Bronchial epithelial cell (primary cell): ENCODE measurements around the gene UNKL. TPM values are rescaled to one million over a fixed set of nuclear protein-coding genes. Genes with fewer than 3 reads are reported as not detected.

Experiments used
- DNase-seq: peaks from one replicate; pipeline ENCODE4 v3.0.0-alpha.2; 2010; ENCODE audit warnings: low read depth
- FAIRE-seq: peaks from 2 replicates; lab custom pipeline; 2011; peaks lifted over from hg19 to GRCh38; lab: Jason Lieb, UNC
- H3K27me3 ChIP-seq: 2 replicates; pipeline ENCODE4 v1.5.1; 2011; ENCODE audit warnings: low read length; ENCODE audit not compliant: control insufficient read depth, insufficient read depth
- H3K36me3 ChIP-seq: 2 replicates; pipeline ENCODE4 v1.5.1; 2011; ENCODE audit warnings: low read length; ENCODE audit not compliant: control insufficient read depth, insufficient read depth
- H3K4me3 ChIP-seq: 2 replicates; pipeline ENCODE4 v1.5.1; 2011; ENCODE audit warnings: mild to moderate bottlenecking, low read depth, low read length, control low read depth
- total RNA-seq: library from RNA; depleted of rRNA; stranded (reverse); fragments of >200 nt; gene quantifications from 2 replicates; pipeline ENCODE4 v1.2.1, GENCODE V29; 2014
- TF ChIP-seq, protein P1 (sequence below): IDR thresholded peaks from 2 replicates; pipeline ENCODE4 v1.5.1; 2011; ENCODE audit warnings: mild to moderate bottlenecking, moderate library complexity, low read length, control low read depth, inconsistent platforms; ENCODE audit not compliant: insufficient read depth, severe bottlenecking

The UNKL gene
- total RNA-seq, 1 donor from 2014 or later, result 2.4 TPM

DNA sequence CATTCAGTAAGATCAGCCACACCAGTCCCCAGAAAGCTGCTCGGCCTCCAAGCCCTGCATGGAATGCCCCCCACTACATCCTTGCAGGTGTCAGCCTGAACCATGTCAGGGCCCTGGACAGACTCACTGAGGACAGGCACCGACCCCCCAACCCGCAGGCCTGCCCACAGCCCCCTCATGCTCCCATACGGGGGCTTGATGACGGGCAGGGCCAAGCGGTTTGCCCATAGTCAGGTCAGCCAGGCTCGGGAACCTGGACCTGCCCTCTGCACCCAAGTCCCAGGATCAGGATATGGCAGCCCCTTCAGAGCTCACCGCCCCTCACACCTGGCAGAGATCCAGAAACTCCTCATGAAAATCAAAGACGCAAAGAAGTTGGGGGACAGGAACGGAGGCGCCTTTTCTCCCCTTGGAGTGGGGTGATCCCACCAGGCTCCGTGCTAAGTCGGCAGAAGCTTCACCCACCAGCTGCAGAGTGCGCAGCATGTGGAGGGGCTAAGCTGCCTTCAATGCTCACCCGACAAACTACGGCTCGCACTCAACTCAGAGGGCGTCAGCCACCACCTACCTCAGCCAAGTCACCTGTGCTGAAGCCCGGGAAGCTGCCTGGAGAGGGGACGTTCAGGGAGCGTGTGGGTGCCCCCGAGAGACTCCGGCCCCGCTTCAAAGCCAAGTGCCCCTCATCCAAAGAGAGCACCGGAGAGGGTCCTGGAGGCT is 36.3 kb downstream of the UNKL start:
- DNase-seq (no peak), FAIRE-seq (no peak)
- Histone ChIP-seq H3K27me3 (no peaks in the 10 kb centered on the region), H3K36me3 (peaks cover 1% of the 10 kb centered on the region), H3K4me3 (no peak overlapping the region)
- TF ChIP-seq, protein P1, sequence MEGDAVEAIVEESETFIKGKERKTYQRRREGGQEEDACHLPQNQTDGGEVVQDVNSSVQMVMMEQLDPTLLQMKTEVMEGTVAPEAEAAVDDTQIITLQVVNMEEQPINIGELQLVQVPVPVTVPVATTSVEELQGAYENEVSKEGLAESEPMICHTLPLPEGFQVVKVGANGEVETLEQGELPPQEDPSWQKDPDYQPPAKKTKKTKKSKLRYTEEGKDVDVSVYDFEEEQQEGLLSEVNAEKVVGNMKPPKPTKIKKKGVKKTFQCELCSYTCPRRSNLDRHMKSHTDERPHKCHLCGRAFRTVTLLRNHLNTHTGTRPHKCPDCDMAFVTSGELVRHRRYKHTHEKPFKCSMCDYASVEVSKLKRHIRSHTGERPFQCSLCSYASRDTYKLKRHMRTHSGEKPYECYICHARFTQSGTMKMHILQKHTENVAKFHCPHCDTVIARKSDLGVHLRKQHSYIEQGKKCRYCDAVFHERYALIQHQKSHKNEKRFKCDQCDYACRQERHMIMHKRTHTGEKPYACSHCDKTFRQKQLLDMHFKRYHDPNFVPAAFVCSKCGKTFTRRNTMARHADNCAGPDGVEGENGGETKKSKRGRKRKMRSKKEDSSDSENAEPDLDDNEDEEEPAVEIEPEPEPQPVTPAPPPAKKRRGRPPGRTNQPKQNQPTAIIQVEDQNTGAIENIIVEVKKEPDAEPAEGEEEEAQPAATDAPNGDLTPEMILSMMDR, result no peak

DNA sequence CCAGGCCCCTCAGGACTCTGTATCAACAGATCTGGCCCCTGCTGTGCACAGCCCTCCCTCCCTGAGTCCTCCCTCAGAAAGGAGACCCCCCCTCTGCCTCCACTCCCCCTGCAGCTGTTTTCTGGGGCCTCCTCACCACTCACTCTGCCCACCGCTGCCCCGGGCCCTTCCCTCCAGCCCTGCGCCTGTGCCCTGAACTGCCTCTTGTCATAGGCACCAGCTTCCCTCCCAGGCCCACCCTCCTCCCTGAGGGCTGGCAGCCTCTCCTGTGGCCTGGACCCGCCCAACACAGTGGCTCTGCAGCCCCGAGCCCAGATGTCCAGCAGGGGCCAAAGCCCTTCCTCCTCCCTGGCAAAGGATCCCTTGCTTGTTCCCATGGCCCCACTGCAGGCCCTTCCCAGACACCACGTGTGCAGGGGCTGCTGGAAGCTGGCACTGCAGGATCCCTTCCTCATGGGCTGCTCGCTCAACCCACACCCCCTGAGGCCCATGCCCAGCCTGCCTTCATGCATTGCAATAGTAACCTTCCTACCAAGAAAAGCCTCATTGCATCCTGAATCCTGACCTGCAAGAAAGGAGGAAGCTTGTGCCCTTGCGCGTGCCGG is 37.0 kb downstream of the UNKL start:
- FAIRE-seq (no peak), DNase-seq (no peak)
- Histone ChIP-seq H3K4me3 (no peak overlapping the region), H3K27me3 (no peaks in the 10 kb centered on the region), H3K36me3 (peaks cover 1% of the 10 kb centered on the region)
- TF ChIP-seq, protein P1, result no peak

DNA sequence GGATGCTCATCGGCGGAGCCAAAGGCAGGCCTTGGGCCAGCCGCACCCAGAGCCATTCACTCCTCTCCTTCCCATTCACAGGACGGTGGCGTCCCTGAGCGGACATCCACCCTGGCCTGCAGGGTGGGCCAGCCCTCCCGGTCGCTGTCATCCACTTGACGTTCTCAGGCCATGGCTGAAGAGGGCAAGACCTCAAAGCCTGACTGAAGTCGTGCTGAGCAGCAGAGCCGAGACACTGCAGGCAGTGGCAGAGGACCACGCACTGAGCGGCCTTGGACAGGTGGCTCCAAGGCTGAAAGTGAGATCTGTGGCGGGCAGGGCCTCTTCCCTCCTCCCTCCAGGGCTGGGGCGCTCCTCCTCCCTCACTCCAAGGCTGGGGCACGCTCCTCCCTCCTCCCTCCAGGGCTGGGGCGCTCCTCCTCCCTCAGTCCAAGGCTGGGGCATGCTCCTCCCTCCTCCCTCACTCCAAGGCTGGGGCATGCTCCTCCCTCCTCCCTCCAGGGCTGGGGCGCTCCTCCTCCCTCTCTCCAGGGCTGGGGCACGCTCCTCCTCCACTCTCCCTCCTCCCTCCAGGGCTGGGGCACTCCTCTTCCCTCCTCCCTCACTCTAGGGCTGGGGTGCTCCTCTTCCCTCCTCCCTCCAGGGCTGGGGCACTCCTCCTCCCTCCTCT is 38.6 kb downstream of the UNKL start:
- H3K4me3 ChIP-seq, result no peak overlapping the region
- H3K27me3 ChIP-seq, result no peaks in the 10 kb centered on the region
- TF ChIP-seq, protein P1, result no peak
- FAIRE-seq, result no peak
- peaks cover 2% of the 10 kb centered on the region for H3K36me3 ChIP-seq
- no peak for DNase-seq

DNA sequence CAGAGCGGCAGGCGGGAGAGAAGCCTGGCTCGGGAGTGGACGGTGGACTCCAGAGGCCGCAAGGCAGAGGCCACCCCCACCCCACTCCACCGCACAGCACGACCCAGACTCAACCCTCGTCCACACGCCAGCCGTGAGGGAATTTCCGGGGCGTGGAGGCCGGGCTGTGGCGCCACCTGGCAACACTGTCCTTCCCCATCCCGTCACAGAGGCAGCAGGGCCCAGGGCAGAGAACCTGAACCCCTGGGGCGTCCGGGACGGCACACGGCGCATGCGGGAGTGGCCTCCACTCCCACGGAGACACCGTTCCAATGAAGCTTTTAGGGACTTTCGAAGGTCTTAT is 39.2 kb downstream of the UNKL start:
- H3K36me3 ChIP-seq, result peaks cover 2% of the 10 kb centered on the region
- DNase-seq (no peak), FAIRE-seq (no peak)
- no peaks in the 10 kb centered on the region for H3K27me3 ChIP-seq
- H3K4me3 ChIP-seq, result no peak overlapping the region
- TF ChIP-seq, protein P1, result no peak

DNA sequence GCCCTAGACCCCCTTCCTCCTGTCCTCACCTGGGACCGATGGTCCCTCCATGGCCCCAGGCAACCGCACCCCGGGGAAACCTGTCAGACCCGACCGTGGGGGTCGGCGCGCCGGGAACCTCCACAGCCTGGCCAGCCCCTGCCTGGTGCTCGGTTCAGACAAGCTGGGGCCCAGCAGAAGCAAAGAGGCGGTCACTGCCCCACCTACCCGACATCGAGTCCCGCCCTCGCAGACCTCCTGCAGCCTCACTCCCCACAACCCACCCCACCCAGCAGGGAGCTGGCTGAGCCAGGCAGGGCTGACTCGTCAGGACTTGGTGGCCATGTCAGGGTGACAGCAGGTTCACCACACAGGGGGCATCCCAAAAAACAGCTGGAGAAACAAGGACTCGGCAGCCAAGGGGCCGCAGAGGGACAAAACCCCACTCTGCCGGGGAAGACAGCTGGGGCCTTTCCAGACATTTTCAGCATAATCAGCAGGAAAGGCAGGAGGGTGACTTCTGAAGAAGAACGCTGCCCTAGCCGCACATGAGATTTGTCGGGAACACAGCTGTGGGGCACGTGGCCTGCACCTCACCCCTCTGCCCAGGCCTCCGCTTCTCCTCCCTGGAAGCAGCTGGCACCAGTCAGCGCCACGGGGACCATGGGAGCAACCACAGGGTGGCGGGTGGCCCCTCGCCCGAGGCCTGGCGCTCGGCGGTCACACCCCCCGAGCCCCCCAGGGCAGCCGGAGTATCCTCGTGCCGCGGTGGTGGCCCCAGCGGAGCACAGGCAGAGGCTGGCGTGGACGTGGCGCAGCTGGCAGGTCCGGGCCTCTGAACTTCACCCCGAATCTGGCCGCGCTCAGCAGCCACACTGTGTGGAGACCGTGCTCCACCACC is 39.8 kb downstream of the UNKL start:
- Histone ChIP-seq H3K36me3 (peaks cover 2% of the 10 kb centered on the region), H3K27me3 (no peaks in the 10 kb centered on the region), H3K4me3 (no peak overlapping the region)
- DNase-seq (no peak), FAIRE-seq (no peak)
- TF ChIP-seq, protein P1, result no peak
